Tibial artery (tissue), 4 donors: Measurements from ENCODE around the gene ODF2.

Experiments used
- DNase-seq, 2 donors: peaks; one replicate each; pipeline ENCODE4 v3.0.0-alpha.2; 2019
- H3K27ac ChIP-seq, 2 donors: fragments of 200-600 bp; sonication (generic) in 1 of 2; 1 replicate in 1 of 2; 2 replicates in 1 of 2; pipeline ENCODE4 v1.5.1; 2018 to 2019; ENCODE audit warnings: mild to moderate bottlenecking in 1 of 2
- H3K27me3 ChIP-seq, 2 donors: fragments of 200-600 bp; sonication (generic) in 1 of 2; one replicate each; pipeline versions ENCODE4 v1.5.1 to v1.6.0; 2016 to 2019
- H3K36me3 ChIP-seq, 3 donors: fragments of 200-600 bp; sonication (generic) in 2 of 3; one replicate each; pipeline ENCODE4 v1.5.1; 2016 to 2019; ENCODE audit warnings: mild to moderate bottlenecking in 2 of 3
- H3K4me1 ChIP-seq, 4 donors: fragments of 200-600 bp; sonication (generic) in 2 of 4; 1 replicate in 3 of 4; 2 replicates in 1 of 4; pipeline ENCODE4 v1.5.1; 2016 to 2019
- H3K4me3 ChIP-seq, 2 donors: fragments of 200-600 bp; sonication (generic) in 1 of 2; 1 replicate in 1 of 2; 2 replicates in 1 of 2; pipeline ENCODE4 v1.5.1; 2018 to 2019; ENCODE audit warnings: mild to moderate bottlenecking in 2 of 2
- H3K9me3 ChIP-seq, 3 donors: fragments of 200-600 bp; sonication (generic) in 1 of 3; one replicate each; pipeline ENCODE4 v1.5.1; 2016 to 2019
- CTCF ChIP-seq, 2 experiments: fragments of 200-600 bp in 1 of 2; fragments of 450-650 bp in 1 of 2; IDR thresholded peaks; one replicate each; pipeline ENCODE4 v1.5.1; 2017 to 2019; ENCODE audit warnings: antibody characterized with exemption in 2 of 2, mild to moderate bottlenecking in 1 of 2, moderate library complexity in 1 of 2
- intact Hi-C: fragments of 100-400 bp; cut with DNase I; formaldehyde crosslinking; loops from one replicate; pipeline ENCODE4 v1.15.0; 2023; ENCODE audit warnings: low total_unique reads

Gene ODF2

DNA sequence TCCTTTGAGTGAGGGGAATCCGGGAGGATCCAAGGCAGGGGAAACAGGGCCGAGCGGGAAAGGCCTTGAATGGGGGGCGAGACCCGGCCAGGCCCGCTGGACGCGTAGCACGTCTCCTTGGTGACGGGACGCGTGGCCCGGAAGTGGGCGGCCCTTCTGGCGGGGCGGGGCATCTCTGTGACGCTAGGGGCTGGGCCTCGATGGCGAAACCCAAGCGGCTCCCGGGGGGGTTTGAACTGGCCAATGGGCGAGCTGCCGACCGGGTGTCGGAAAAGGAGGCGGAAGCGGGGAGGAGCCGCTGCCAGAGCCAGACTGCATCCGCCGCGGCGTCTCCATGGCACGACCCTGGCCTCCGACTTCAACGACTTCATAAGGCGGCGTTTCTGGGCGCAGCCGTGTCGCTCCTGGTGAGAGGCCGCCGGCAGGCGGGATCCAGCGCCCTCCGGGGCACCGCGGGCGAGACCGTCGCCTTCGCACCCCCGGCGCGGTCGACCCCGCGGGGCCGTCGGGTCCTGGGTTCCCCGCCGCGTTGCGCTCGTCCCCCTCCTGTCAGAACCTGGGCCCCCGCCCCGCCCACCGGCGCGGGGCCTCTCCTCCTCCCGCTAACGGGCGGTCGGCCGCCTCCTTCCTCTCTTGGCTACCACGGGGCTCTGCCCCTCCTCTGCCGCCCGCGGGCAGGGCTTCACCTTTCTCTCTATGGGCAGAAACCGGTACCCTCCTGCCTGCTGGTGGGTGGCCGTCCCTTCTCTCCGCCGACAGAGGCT, at the start of gene ODF2:
TSS of gene ODF2 (plus strand) at position 158 of the 764 bp plus-strand sequence. CDS start at position 244, 86 bp downstream.
- DNase-seq = peak; percentile 96 to 98
- peak within 1 kb of the TSS; percentile 87 to 88 for H3K4me3 ChIP-seq
- H3K27ac ChIP-seq = peak within 1 kb of the TSS; percentile 87 to 88
- no peaks in the 10 kb centered on the region for H3K9me3 ChIP-seq
- H3K36me3 ChIP-seq = peaks cover 12 to 21% (median 14%) of the 10 kb centered on the region in 3 donors
- peaks cover 0 to 11% (median 10%) of the 10 kb centered on the region in 4 donors for H3K4me1 ChIP-seq
- intact Hi-C loops = loop anchor here (5.0 to 10.0 kb wide), 2 partner anchors 46 to 99 kb away; partner anchors contain the start of genes GLE1 and SPTAN1
- H3K27me3 ChIP-seq = no peaks in the 10 kb centered on the region
- TF ChIP-seq CTCF (IDR thresholded peaks at IDR 0.05) = peak in 1 of 2 experiments; percentile 11

- TF ChIP-seq CTCF (IDR thresholded peaks at IDR 0.05) = no peak
- Histone ChIP-seq H3K27ac (no peak overlapping the region), H3K9me3 (no peaks in the 10 kb centered on the region), H3K36me3 (no peaks in the 10 kb centered on the region), H3K27me3 (peaks cover 0 to 39% of the 10 kb centered on the region in 2 donors), H3K4me1 (no peaks in the 10 kb centered on the region), H3K4me3 (no peak overlapping the region)
- no peak for DNase-seq
- intact Hi-C loops = no loop called here
Observed at GRCh38 chr9:128406848-128407391, 48.9 kb upstream of the ODF2 start.

GRCh38 chr9:128408963-128409431, 46.8 kb upstream of the ODF2 start:
- no peaks in the 10 kb centered on the region for H3K4me1 ChIP-seq
- intact Hi-C loops = no loop called here

GRCh38 chr9:128409450-128409849, 46.4 kb upstream of the ODF2 start:
- intact Hi-C loops = no loop called here
- Histone ChIP-seq H3K36me3 (no peaks in the 10 kb centered on the region), H3K27me3 (peaks cover 0 to 55% of the 10 kb centered on the region in 2 donors), H3K9me3 (no peaks in the 10 kb centered on the region), H3K4me3 (no peak overlapping the region), H3K4me1 (no peaks in the 10 kb centered on the region), H3K27ac (no peak overlapping the region)
- no peak for TF ChIP-seq CTCF (IDR thresholded peaks at IDR 0.05)
- no peak for DNase-seq

More at GRCh38 chr9:128408963-128409431, 46.8 kb upstream of the ODF2 start:
- H3K27ac ChIP-seq = no peak overlapping the region
- no peak for DNase-seq
- H3K27me3 ChIP-seq = peaks cover 0 to 54% of the 10 kb centered on the region in 2 donors
- H3K36me3 ChIP-seq = no peaks in the 10 kb centered on the region
- no peak overlapping the region for H3K4me3 ChIP-seq
- no peaks in the 10 kb centered on the region for H3K9me3 ChIP-seq
- no peak for TF ChIP-seq CTCF (IDR thresholded peaks at IDR 0.05)

- Histone ChIP-seq H3K9me3 (no peaks in the 10 kb centered on the region), H3K27me3 (peaks cover 0 to 50% of the 10 kb centered on the region in 2 donors), H3K4me1 (no peaks in the 10 kb centered on the region), H3K27ac (no peak overlapping the region), H3K4me3 (no peak overlapping the region), H3K36me3 (no peaks in the 10 kb centered on the region)
- no peak for DNase-seq
- intact Hi-C loops = no loop called here
- TF ChIP-seq CTCF (IDR thresholded peaks at IDR 0.05) = no peak
Observed at GRCh38 chr9:128409978-128410377, 45.8 kb upstream of the ODF2 start.
